K562 (cell line): ENCODE measurements around the gene RAD21L1.

Experiments
- ELF4 ChIP-seq: fragments of 450-650 bp; formaldehyde crosslinking; IDR thresholded peaks from 2 replicates; pipeline ENCODE4 v1.4.0; 2022; ENCODE audit warnings: missing genetic modification characterization
- HNRNPH1 ChIP-seq: fragments of 200-400 bp; formaldehyde crosslinking; optimal IDR thresholded peaks from 2 replicates; pipeline ENCODE3; 2017; ENCODE audit warnings: low read depth, mild to moderate bottlenecking, low read length, moderate library complexity
- MAFG ChIP-seq: fragments of 450-650 bp; conservative IDR thresholded peaks from 2 replicates; pipeline ENCODE4 v1.6.1; 2016; ENCODE audit warnings: missing genetic modification characterization, missing compliant biosample characterization
- MXI1 ChIP-seq: IDR thresholded peaks from 2 replicates; pipeline ENCODE4 v1.6.1; 2011; ENCODE audit warnings: low read depth, mild to moderate bottlenecking, improper control_type of control experiment, low read length
- RBM25 ChIP-seq: fragments of 200-400 bp; formaldehyde crosslinking; IDR thresholded peaks from 2 replicates; pipeline ENCODE4 v1.6.1; 2018; ENCODE audit warnings: low read length, low read depth, moderate library complexity; ENCODE audit not compliant: severe bottlenecking
- ZNF133 ChIP-seq: fragments of 250-450 bp; sonication (Bioruptor Pico); IDR thresholded peaks from 2 replicates; pipeline ENCODE4 v1.4.0; 2020; ENCODE audit warnings: mild to moderate bottlenecking
- ZNF253 ChIP-seq: fragments of 250-450 bp; sonication (Bioruptor Pico); conservative IDR thresholded peaks from 2 replicates; pipeline ENCODE4 v1.6.1; 2021; ENCODE audit warnings: mild to moderate bottlenecking
- ZNF282 ChIP-seq: sonication (generic); formaldehyde crosslinking; IDR thresholded peaks from 2 replicates; pipeline ENCODE4 v1.8.1; 2023; ENCODE audit warnings: missing genetic modification reagents
- ZNF354B ChIP-seq: fragments of 250-450 bp; sonication (Bioruptor Pico); IDR thresholded peaks from 2 replicates; pipeline ENCODE4 v1.4.0; 2020
- TF ChIP-seq, protein P1 (sequence below): fragments of 450-650 bp; IDR thresholded peaks from 2 replicates; pipeline ENCODE4 v1.6.1; 2016; ENCODE audit warnings: borderline replicate concordance

DNA sequence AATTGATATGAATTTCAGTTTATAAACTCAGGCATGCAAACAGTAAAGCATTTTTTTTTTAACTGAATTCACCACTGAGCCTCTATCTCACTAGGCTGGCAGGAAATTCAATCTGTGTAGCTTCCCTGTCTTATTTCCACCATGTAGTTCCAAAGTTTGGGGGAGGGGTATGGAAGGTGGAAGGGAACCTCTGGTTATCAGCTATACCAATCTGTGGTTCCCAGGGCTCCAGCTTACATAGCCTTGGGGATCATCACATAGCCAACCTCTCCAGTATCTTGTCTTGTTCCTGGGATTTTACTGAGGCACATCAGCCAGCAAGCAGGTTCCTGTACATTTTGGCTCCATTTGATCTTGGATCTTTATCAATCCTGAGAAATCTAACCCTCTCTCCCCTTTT, 15.6 kb downstream of the RAD21L1 start:
- TF ChIP-seq ZNF253 (CRISPR knock-in tag), result no peak
- TF ChIP-seq, protein P1, sequence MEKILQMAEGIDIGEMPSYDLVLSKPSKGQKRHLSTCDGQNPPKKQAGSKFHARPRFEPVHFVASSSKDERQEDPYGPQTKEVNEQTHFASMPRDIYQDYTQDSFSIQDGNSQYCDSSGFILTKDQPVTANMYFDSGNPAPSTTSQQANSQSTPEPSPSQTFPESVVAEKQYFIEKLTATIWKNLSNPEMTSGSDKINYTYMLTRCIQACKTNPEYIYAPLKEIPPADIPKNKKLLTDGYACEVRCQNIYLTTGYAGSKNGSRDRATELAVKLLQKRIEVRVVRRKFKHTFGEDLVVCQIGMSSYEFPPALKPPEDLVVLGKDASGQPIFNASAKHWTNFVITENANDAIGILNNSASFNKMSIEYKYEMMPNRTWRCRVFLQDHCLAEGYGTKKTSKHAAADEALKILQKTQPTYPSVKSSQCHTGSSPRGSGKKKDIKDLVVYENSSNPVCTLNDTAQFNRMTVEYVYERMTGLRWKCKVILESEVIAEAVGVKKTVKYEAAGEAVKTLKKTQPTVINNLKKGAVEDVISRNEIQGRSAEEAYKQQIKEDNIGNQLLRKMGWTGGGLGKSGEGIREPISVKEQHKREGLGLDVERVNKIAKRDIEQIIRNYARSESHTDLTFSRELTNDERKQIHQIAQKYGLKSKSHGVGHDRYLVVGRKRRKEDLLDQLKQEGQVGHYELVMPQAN, result no peak
- no peak for TF ChIP-seq MXI1
- no peak for TF ChIP-seq ZNF354B (CRISPR knock-in tag)
- TF ChIP-seq RBM25, result no peak
- TF ChIP-seq ZNF133 (CRISPR knock-in tag), result no peak
- TF ChIP-seq ZNF282 (CRISPR knock-in tag), result no peak
- TF ChIP-seq HNRNPH1, result no peak
- TF ChIP-seq ELF4 (CRISPR knock-in tag), result no peak
- no peak for TF ChIP-seq MAFG
